ENCODE measurements around the gene TAP1.
"Not testable (repeated sequence)": the region's sequence is repeated elsewhere in the genome, so short reads cannot be mapped to it uniquely, and the experiment has no call there.

The TAP1 gene

DNA sequence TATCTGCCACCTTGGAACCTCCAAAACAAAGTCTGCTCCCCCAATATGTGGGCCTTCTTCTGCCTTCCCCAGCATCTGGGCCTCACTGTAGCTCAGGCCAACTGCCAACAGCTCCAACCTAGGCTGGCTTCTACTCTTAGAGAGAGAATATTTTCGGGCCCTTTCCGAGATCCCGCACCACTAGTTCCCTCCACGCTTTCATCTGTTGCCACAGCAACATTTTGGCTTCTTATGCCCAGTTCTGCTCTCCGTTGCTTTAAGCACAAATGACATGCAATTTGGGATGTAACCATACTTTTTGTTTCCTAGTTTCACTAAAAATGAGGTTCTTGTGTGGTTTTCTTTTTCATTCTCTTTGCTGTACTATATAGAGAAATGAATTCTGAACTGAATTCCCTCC is 34.1 kb upstream of the TAP1 start:
- in situ Hi-C loops (cut with MboI; ENCODE audit: low pct_unique_long_range_greater_than_20kb, low sequenced_read_pairs, unreplicated experiment): loop anchor here (10.0 kb wide), 1 partner anchor 87 kb away; no protein-coding TSS in a partner anchor
- DNase-seq (ENCODE audit: low spot score): no peak
- TF ChIP-seq, protein P1, sequence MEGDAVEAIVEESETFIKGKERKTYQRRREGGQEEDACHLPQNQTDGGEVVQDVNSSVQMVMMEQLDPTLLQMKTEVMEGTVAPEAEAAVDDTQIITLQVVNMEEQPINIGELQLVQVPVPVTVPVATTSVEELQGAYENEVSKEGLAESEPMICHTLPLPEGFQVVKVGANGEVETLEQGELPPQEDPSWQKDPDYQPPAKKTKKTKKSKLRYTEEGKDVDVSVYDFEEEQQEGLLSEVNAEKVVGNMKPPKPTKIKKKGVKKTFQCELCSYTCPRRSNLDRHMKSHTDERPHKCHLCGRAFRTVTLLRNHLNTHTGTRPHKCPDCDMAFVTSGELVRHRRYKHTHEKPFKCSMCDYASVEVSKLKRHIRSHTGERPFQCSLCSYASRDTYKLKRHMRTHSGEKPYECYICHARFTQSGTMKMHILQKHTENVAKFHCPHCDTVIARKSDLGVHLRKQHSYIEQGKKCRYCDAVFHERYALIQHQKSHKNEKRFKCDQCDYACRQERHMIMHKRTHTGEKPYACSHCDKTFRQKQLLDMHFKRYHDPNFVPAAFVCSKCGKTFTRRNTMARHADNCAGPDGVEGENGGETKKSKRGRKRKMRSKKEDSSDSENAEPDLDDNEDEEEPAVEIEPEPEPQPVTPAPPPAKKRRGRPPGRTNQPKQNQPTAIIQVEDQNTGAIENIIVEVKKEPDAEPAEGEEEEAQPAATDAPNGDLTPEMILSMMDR (IDR thresholded peaks at IDR 0.05; ENCODE audit: extremely low read depth, insufficient read depth, missing control alignments): no peak

DNA sequence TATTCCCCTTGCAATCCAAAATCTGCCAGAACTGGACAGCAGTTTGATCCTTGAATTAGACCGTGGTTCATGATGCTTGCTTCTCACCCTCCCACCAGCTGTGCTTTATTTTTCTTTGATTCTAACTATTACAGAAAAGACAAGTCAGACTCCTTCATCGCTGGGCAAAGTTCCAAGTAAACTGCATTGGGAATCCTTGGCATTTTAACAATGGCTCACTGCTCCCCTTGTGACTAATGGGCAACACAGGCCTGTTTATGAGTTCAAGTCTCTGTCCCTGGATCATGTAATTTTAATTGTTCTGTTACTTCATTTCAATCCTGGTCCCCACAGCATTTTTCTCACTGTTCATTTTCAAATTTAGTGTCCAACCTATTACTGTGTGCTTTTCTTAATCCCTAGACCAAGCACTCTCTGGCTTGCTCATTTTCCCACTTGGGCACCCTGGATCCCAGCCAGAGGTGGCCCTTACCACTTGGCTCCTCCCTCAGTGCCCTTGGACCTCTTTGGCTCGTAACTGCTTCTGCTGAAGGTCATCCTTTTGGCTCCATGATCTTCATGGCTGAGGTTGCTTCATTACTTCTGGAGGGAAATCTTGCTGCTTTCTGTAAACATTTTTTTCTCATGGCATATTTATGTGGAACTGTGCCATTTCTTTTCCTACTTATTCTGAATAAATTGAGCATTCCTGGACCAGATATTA is 33.3 kb upstream of the TAP1 start:
- in situ Hi-C loops (cut with MboI; ENCODE audit: low pct_unique_long_range_greater_than_20kb, low sequenced_read_pairs, unreplicated experiment): loop anchor here (10.0 kb wide), 1 partner anchor 88 kb away; no protein-coding TSS in a partner anchor
- TF ChIP-seq, protein P1 (IDR thresholded peaks at IDR 0.05; ENCODE audit: extremely low read depth, insufficient read depth, missing control alignments): no peak
- DNase-seq (ENCODE audit: low spot score): no peak

DNA sequence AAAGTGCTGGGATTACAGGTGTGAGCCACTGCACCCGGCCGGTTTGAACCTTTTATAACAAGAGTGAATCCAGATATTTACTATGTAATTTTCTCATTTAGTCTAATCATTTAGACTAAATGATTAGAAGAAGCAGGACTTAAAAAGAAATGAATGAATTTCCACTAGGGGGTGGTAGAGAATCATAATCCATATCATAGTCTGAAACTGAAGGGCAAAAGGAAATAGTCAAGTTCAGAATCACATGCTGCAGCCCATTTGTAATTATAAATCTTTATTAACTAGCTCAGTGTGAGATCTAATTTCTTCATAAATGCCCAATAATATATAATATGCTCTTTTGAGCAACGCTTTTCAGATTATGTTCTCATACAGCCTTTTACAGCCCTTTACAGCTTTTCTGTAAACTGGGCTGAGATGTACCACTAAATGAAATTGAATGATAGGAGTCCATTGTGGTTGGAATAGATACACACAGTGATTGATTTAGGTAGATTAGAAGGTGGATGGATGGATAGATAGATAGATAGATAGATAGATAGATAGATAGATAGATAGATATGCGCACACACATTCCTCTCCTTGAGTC is 32.3 kb upstream of the TAP1 start:
- DNase-seq (ENCODE audit: low spot score): peak; percentile 66
- TF ChIP-seq, protein P1 (IDR thresholded peaks at IDR 0.05; ENCODE audit: extremely low read depth, insufficient read depth, missing control alignments): peak; percentile 44
- in situ Hi-C loops (cut with MboI; ENCODE audit: low pct_unique_long_range_greater_than_20kb, low sequenced_read_pairs, unreplicated experiment): loop anchor here (10.0 kb wide), 1 partner anchor 89 kb away; no protein-coding TSS in a partner anchor

DNA sequence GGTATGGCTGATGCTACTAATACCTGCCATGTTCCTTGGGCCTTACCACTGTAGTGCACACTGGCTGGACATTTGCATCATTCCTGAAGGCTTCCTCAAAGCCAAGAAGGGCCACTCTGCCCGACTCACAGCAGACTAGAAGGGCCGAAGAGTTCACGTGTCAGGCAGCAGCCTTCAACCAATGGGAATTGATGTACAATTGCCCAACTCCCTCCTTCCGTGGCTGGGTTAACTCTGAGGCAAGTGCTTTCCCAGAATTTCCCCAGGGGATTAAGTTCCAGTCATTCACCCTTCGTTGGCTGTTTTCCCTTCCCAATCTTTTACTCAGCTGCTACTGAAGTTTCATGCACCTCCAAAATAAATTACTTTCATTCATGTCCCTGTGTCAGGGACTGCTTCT is 30.3 kb upstream of the TAP1 start:
- no peak for DNase-seq (ENCODE audit: low spot score)
- in situ Hi-C loops (cut with MboI; ENCODE audit: low pct_unique_long_range_greater_than_20kb, low sequenced_read_pairs, unreplicated experiment): loop anchor here (10.0 kb wide), 1 partner anchor 91 kb away; no protein-coding TSS in a partner anchor
- TF ChIP-seq, protein P1 (IDR thresholded peaks at IDR 0.05; ENCODE audit: extremely low read depth, insufficient read depth, missing control alignments): no peak

DNA sequence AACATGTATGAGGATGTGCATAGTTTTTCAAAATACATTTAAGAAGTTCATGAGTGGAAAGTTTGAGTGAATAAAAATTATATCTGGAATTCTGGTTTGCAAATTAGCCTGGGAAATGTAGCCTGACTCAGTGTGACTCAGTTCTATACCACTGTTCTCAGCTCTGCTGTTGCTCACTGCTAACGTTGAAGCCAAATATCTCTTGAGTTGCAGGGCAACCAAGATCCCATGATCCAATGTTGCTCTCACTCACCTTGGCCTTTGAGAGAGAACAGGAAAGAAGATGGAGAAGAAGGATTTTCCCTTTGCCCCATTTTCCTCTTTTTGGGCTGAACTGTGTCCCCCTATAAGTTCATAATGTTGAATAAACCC is 29.4 kb upstream of the TAP1 start:
- TF ChIP-seq, protein P1 (IDR thresholded peaks at IDR 0.05; ENCODE audit: extremely low read depth, insufficient read depth, missing control alignments): no peak
- in situ Hi-C loops (cut with MboI; ENCODE audit: low pct_unique_long_range_greater_than_20kb, low sequenced_read_pairs, unreplicated experiment): loop anchor here (10.0 kb wide), 1 partner anchor 92 kb away; no protein-coding TSS in a partner anchor
- no peak for DNase-seq (ENCODE audit: low spot score)

DNA sequence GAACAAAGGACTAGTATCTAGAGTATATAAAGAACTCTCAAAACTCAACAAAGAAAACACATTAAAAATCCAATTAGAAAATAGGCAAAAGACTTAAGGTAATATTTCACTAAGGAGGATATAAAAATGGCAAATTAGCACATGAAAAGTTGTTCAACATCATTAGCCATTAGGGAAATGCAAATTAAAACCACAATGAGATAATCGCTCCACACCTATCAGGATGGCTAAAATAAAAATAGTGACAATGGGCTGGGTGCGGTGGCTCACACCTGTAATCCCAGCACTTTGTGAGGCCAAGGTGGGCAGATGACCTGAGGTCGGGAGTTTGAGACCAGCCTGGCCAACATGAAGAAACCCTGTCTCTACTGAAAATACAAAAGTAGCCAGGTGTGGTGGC is 27.5 kb upstream of the TAP1 start:
- in situ Hi-C loops (cut with MboI; ENCODE audit: low pct_unique_long_range_greater_than_20kb, low sequenced_read_pairs, unreplicated experiment): loop anchor here (10.0 kb wide), 1 partner anchor 94 kb away; no protein-coding TSS in a partner anchor
- not testable (repeated sequence) for DNase-seq (ENCODE audit: low spot score)

DNA sequence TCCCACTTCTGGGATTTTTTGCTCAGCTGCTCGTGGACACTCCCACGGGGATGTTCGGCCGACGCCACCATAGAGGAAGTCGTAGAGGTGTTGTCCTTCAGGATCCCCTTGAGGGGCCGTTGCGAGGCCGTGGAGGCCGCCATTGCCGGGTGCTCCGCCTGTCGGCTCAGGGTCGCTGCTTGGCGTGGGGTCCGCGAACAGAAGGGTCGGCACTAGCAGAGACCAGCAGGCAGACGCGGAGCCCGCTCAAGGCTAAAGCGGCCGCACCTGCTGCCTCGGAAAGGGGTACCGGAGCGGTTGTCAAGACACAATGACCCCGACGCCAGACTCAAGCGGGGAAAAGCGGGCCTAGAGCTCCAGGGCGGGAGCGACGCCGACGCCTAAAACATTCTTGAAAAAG is 26.2 kb upstream of the TAP1 start:
- DNase-seq (ENCODE audit: low spot score): no peak
- in situ Hi-C loops (cut with MboI; ENCODE audit: low pct_unique_long_range_greater_than_20kb, low sequenced_read_pairs, unreplicated experiment): loop anchor here (10.0 kb wide), 1 partner anchor 95 kb away; no protein-coding TSS in a partner anchor
- TF ChIP-seq, protein P1 (IDR thresholded peaks at IDR 0.05; ENCODE audit: extremely low read depth, insufficient read depth, missing control alignments): no peak

Measured in GM13977 (cell line).